HG03442 (cell line): Measurements from ENCODE around the gene PRELID1.
"Not testable (repeated sequence)": the region's sequence is repeated elsewhere in the genome, so short reads cannot be mapped to it uniquely, and the experiment has no call there.

Experiments
- ATAC-seq: cut with Tn5 transposase; IDR thresholded peaks from one replicate; pipeline ENCODE4 v1.9.1; 2021; ENCODE audit warnings: mild to moderate bottlenecking, moderate library complexity; ENCODE audit not compliant: unreplicated experiment

The PRELID1 gene

GRCh38 chr5:177334781-177335700 lies 31.4 kb downstream of the PRELID1 start:
- ATAC-seq = no peak

- no peak for ATAC-seq
Observed at GRCh38 chr5:177335701-177336065, 32.1 kb downstream of the PRELID1 start.

DNA sequence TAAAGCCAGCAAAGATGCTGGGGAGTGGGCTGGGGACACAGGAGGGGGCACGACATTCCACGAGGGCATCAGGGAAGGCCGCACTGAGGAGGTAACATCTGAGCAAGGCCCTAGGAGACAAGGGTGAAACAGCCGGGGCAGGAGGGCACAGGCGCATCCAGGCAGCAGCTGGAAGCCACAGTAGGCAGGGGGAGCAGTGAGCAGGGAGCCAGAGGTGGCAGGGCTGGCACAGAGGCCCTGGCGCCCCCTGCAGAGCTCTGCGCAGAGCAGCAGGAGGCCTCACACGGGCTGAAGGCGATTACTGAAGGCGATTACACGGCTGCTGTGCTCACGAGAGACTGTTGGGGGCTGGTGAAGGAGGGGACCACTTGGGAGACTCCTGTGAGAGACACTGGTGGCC lies 32.5 kb downstream of the PRELID1 start:
- ATAC-seq = no peak

- no peak for ATAC-seq
Observed at GRCh38 chr5:177336603-177337494, 33.2 kb downstream of the PRELID1 start.

DNA sequence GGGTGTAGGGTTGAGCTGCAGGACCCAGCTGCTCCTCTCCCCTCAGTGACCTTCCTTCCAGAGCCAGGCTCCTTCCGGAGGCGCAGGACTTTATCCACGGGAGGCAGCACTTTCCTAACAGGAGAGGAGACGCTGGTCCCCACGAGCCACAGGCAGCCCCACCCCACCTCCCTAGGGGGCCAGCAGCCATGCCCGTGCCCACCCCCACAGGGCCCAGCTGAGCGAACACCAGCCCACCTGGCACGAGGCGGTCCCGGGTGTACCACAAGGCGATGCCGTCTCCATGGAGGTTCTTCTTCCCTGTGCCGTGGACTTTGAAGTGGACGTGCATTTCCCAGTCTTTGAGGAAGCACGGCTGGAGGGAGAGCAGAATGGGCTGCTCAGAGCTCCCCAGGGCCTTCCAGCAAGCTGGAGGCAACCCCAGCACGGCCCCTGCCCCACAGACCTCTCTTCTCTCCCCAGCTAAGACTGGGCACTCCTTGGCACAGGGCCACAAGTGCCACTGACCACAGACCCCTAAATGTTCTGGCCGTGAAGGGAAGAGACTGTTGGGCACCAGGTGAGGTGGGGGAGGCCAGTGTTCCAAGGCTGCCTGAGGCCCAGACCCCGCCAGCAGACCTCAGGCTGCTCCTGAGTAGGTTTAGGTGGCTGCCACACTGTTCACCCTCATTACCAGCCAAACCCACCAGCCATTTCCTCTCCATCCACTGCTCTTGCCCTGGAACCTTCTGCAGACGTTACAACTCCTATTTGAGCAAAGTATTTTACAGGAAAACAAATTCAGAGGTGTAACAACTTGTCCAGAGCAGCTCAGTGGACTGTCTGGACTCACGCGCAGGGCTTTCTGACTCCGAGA lies 34.9 kb downstream of the PRELID1 start:
- ATAC-seq = no peak

GRCh38 chr5:177339107-177339638 lies 35.6 kb downstream of the PRELID1 start:
- ATAC-seq = no peak

DNA sequence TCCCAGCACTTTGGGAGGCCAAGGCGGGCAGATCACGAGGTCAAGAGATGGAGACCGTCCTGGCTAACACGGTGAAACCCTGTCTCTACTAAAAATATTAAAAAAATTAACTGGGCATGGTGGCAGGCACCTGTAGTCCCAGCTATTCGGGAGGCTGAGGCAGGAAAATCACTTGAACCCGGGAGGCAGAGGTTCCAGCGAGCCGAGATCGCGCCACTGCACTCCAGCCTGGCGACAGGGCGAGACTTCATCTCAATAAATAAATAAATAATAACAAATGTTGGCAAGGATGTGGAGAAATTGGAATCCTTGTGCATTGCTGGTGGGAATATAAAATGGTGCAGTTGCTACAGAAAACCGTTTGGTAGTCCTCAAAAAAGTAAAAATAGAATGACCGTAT lies 39.4 kb downstream of the PRELID1 start:
- ATAC-seq = not testable (repeated sequence)

- no peak for ATAC-seq
Observed at GRCh38 chr5:177343777-177344176, 40.2 kb downstream of the PRELID1 start.

DNA sequence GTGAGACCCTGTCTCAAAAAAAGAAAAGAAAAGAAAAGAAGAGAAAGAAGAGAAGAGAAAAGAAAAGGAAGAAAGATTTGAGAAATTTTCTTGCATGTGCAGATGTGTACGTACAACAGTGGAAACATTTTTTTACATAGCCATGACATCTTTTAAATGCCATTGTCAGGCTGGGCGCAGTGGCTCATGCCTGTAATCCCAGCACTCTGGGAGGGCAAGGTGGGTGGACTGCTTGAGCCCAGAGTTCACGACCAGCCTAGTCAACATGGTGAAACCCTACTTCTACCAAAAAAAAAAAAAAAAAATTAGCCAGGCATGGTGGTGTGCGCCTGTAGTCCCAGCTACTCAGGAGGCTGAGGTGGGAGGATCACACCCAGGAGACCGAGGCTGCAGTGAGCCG lies 41.3 kb downstream of the PRELID1 start:
- no peak for ATAC-seq

DNA sequence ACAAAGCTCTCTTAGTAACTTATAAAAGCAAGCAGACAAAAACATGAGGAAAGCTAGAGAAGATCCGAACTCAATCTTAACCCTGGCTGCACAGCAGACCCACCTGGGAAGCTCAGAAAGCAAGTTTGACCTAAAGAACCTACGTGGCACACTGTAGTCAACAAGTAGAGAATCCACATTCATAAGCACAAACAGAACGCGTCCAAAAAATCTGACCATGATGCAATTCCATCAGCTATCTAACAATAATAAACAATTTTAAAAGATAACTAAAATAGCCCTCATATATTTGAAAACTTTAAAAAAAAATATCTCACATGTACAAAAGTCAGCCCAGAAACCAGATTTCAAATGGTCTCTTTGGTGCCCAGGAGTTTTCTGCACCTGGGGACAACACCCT lies 43.2 kb downstream of the PRELID1 start:
- no peak for ATAC-seq

GRCh38 chr5:177347699-177348098 lies 44.1 kb downstream of the PRELID1 start:
- ATAC-seq = no peak

DNA sequence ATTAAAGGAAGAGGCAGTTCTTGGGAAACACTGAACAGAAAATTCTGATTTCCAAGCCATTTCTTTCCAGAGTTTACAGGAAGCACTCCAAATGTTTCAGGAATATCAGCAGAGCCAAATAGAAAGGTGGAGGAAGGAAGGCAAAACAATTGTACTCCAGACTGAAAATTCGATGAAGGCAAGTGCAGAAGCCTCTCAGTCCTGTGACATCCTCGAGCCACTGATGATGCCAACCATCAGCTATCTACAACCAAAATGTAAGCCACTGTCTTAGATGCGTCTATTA lies 45.7 kb downstream of the PRELID1 start:
- no peak for ATAC-seq

DNA sequence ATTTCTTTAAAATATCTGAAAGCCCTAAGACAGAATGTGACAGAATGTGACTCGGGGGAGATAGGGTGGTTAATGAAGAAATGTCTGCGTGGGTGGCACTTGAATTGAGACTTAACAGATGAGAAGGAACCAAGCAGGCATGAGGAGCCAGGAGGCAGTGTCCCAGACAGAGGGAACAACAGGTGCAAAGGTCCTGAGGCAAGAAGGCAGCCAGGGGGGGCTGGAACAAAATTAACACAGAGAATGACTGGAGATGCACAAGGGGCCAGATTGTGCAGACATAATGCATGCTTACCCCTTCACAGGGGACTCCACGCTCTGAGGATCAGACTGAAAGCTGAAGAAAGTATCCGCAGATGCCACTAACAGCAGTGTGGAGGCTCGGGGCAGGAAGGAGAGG lies 46.2 kb downstream of the PRELID1 start:
- ATAC-seq = no peak

DNA sequence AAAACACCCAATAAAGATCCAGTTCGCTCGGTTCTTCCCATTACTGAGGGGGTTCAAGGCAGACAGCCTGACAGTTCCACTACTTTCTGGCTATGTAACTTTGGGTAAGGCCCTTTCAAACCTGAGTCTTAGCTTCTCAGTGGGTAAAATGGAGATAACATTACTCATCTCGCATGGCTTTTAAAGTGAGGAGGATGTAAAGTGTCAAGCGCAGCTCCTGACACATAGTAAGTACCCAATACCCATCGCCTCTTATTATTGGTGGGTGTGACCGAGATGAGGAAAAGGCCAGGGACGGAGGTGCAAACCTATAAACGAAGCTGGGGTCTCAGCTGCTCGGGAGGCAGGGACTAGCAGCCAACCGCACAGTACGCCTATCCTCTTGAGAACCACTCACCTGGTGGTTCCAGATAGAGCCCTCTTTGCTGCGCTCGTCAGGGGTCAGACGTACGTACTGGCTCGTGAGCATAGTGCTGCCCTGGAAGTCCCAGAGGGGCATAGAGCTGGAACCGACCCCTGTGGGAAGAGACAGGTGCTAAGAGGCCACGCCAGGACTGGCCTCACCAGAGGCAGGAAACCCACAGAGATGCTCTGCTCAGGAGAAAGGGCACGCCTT lies 47.3 kb downstream of the PRELID1 start:
- peak; percentile 11 for ATAC-seq

DNA sequence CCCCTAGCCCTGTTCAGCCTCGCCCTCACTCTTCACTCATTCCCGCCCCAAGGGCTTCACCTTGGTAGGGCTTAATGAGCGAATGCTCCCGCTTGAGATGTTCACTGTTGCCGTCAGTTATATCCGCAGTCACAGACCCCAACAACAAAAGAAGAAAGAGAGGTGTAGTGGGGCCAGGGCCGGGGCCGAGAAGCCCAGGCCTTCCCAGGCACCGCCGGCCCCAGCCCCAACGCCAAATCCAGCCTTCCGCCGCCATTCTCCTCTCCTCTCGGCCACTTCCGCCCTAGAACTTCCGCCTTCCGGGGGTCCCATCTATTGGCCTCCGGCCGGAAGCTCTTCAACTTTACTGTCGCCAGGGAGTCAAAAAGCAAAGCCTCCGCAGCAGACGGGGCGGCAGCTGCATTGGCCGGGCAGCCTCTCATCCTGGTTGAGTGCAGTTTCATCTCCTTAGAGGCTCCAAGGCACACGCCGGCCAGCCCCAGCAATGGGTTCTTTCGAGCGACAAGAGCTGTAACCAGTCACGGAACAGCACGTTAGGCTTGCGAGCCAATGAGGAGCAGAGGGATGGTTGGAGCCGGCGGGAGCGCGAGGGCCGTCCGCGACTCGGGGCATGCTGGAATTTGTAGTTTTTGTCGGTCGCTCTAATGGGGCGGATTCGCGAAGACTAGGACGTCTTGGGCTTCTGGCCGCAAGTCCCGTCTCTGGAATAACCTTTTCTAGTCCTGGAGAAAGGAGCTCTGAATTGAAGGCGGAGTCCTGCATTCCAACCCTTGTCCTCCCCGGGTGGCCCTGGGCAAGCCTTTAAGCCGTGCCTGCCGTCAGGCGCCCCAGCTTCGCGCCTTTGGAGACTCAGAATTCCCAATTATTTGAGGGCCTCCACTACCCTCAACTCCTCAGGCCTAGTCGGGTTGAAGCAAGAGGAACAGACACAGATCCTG lies 48.1 kb downstream of the PRELID1 start, which contains the start of gene LMAN2:
Gene LMAN2 (minus strand): TSS at position 277 of the 938 bp plus-strand sequence. CDS start 21 bp downstream, at position 256.
- peak; percentile 95 for ATAC-seq

DNA sequence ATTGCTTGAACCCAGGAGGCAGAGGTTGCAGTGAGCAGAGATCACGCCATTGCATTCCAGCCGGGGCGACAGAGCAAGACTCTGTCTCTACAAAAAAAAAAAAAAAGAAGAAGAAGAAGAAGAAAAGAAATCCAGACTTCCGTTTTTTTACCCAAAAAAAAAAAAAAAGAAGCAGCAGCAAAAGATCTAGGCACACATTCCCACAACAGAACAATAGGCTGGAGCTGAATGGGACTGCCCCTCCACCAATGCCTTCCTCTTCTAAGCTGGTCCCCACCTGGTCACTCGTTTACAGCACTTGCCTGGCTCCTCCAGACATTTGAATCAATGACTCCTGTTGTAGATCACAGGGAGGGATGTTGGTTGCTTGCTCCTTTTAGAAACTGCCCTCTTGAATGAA lies 49.5 kb downstream of the PRELID1 start:
- ATAC-seq = no peak

DNA sequence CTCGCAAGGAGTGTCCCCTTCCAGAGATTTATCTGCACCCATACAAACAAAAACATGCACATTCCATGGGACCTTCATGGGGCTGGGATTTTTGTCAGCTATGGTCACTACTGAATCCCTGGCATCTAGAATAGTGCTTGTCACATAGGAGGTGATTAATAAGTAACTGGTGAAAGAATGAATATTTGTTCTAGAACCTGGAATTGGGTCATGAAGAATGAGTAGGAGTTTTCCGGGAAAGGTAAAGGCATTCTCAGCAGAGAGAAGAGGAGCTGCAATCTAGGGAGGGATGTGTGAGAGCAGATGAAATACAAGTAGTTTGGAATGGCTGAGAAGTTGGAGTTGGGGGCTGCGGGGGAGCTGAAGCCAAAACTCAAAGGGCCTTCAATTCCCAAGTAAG lies 50.7 kb downstream of the PRELID1 start:
- no peak for ATAC-seq

- ATAC-seq = no peak
Observed at GRCh38 chr5:177354711-177355110, 51.1 kb downstream of the PRELID1 start.

GRCh38 chr5:177355162-177355867 lies 51.7 kb downstream of the PRELID1 start:
- ATAC-seq = no peak
